Endothelial cell of umbilical vein (primary cell): ENCODE measurements around the gene ZSWIM7. TPM values are rescaled to one million over a fixed set of nuclear protein-coding genes. Genes with fewer than 3 reads are reported as not detected.

ENCODE experiments used
- BruUV-seq: library from RNA; stranded (reverse); fragments of 400-500 nt; replicated peaks from 2 replicates; lab custom pipeline; 2021; lab: Mats Ljungman, UMichigan
- CTCF ChIA-PET: fragments of 300-600, 350-600 bp; sonication (Branson Sonifier 250); formaldehyde crosslinking; loops from one replicate; lab custom pipeline; 2021; ENCODE audit warnings: antibody characterized with exemption, inconsistent platforms; lab: Charles Lee
- POLR2A ChIA-PET: fragments of 300-600, 350-600 bp; sonication (Branson Sonifier 250); formaldehyde crosslinking; loops from one replicate; lab custom pipeline; 2021; ENCODE audit warnings: antibody characterized with exemption, inconsistent platforms; lab: Charles Lee
- DNase-seq: peaks from one replicate; pipeline ENCODE4 v3.0.0-alpha.2; 2011; ENCODE audit warnings: low read depth, low spot score
- FAIRE-seq: peaks from 2 replicates; lab custom pipeline; 2011; peaks lifted over from hg19 to GRCh38; lab: Jason Lieb, UNC
- H2AFZ ChIP-seq: 2 replicates; pipeline ENCODE4 v1.6.0; 2012; ENCODE audit warnings: low read depth, low read length, control low read depth, inconsistent platforms
- H3K27ac ChIP-seq: 2 replicates; pipeline ENCODE4 v1.5.1; 2011; ENCODE audit warnings: low read depth, mild to moderate bottlenecking, control low read depth, low read length, moderate library complexity; ENCODE audit not compliant: insufficient read depth
- H3K27me3 ChIP-seq, 2 experiments: 2 replicates each; pipeline versions ENCODE4 v1.6.0 to v1.6.1; 2011; ENCODE audit warnings: low read length in 2 of 2, mixed read lengths in 1 of 2; ENCODE audit not compliant: control insufficient read depth in 2 of 2, insufficient read depth in 2 of 2
- H3K36me3 ChIP-seq, 2 experiments: 2 replicates in 1 of 2; 3 replicates in 1 of 2; pipeline ENCODE4 v1.5.1; 2011; ENCODE audit warnings: low read length in 2 of 2, mild to moderate bottlenecking in 1 of 2, moderate library complexity in 1 of 2; ENCODE audit not compliant: control insufficient read depth in 2 of 2, insufficient read depth in 2 of 2; ENCODE audit errors: extremely low read depth in 1 of 2
- H3K4me1 ChIP-seq: 3 replicates; pipeline ENCODE4 v1.5.1; 2011; ENCODE audit warnings: mild to moderate bottlenecking, low read length; ENCODE audit not compliant: control insufficient read depth, insufficient read depth; ENCODE audit errors: extremely low read depth
- H3K4me2 ChIP-seq: 2 replicates; pipeline ENCODE4 v1.6.1; 2011; ENCODE audit warnings: low read length, control low read depth, mixed read lengths; ENCODE audit not compliant: insufficient read depth
- H3K4me3 ChIP-seq, 3 experiments: fragments of 200-600 bp in 1 of 3; sonication (generic), shearing (Covaris generic) in 1 of 3; replicated peaks in 1 of 3; 2 replicates each; pipeline ENCODE4 v1.5.1; 2011 to 2016; ENCODE audit warnings: control low read depth in 3 of 3, low read length in 3 of 3, mild to moderate bottlenecking in 2 of 3, inconsistent platforms in 1 of 3, low read depth in 1 of 3, moderate library complexity in 1 of 3; ENCODE audit not compliant: insufficient read depth in 1 of 3
- H3K79me2 ChIP-seq: 2 replicates; pipeline ENCODE4 v1.6.0; 2012; ENCODE audit warnings: low read length, inconsistent platforms; ENCODE audit not compliant: control insufficient read depth, insufficient read depth
- H3K9ac ChIP-seq: replicated peaks from 2 replicates; pipeline ENCODE3; 2011; ENCODE audit warnings: low read length, control low read depth; ENCODE audit not compliant: insufficient read depth; ENCODE audit errors: extremely low read depth
- H3K9me1 ChIP-seq: replicated peaks from 3 replicates; pipeline ENCODE4 v1.6.0; 2011; ENCODE audit warnings: mild to moderate bottlenecking, low read length; ENCODE audit not compliant: control insufficient read depth, insufficient read depth; ENCODE audit errors: extremely low read depth
- H3K9me3 ChIP-seq: replicated peaks from 2 replicates; pipeline ENCODE4 v1.5.1; 2012; ENCODE audit warnings: low read length, inconsistent platforms; ENCODE audit not compliant: control insufficient read depth, insufficient read depth
- H4K20me1 ChIP-seq: replicated peaks from 2 replicates; pipeline ENCODE3; 2011; ENCODE audit warnings: mild to moderate bottlenecking, low read length; ENCODE audit not compliant: control insufficient read depth, insufficient read depth; ENCODE audit errors: extremely low read depth
- CTCF ChIP-seq, 2 donors: IDR thresholded peaks; 1 replicate in 1 of 2; 2 replicates in 1 of 2; pipeline ENCODE4 v1.5.1; 2011; ENCODE audit warnings: low read length in 2 of 2, mild to moderate bottlenecking in 2 of 2, moderate library complexity in 2 of 2, control low read depth in 1 of 2, inconsistent platforms in 1 of 2, low read depth in 1 of 2; ENCODE audit not compliant: insufficient read depth in 1 of 2; ENCODE audit errors: extremely low read depth in 1 of 2
- EZH2 ChIP-seq: IDR thresholded peaks from 2 replicates; pipeline ENCODE4 v1.6.1; 2012; ENCODE audit warnings: borderline replicate concordance, low read depth, mild to moderate bottlenecking, moderate library complexity, low read length, inconsistent platforms; ENCODE audit not compliant: severe bottlenecking
- FOS ChIP-seq: IDR thresholded peaks from 2 replicates; pipeline ENCODE4 v1.6.1; 2011; ENCODE audit warnings: mild to moderate bottlenecking, low read length, moderate library complexity, borderline replicate concordance; ENCODE audit not compliant: insufficient read depth
- GATA2 ChIP-seq: IDR thresholded peaks from 2 replicates; pipeline ENCODE4 v1.7.0; 2011; ENCODE audit warnings: low read depth, mild to moderate bottlenecking, moderate library complexity, mixed read lengths, low read length; ENCODE audit not compliant: insufficient read length, insufficient read depth
- JUN ChIP-seq: IDR thresholded peaks from 2 replicates; pipeline ENCODE4 v1.6.1; 2011; ENCODE audit warnings: borderline replicate concordance, low read depth; ENCODE audit not compliant: insufficient read length, insufficient read depth
- MYC ChIP-seq: IDR thresholded peaks from one replicate; pipeline ENCODE4 v1.6.1; 2011; ENCODE audit warnings: mild to moderate bottlenecking, low read depth, low read length
- POLR2A ChIP-seq: IDR thresholded peaks from 2 replicates; pipeline ENCODE4 v1.6.1; 2012; ENCODE audit warnings: low read depth, mild to moderate bottlenecking, control low read depth, low read length
- POLR2AphosphoS5 ChIP-seq: IDR thresholded peaks from 2 replicates; pipeline ENCODE4 v1.6.1; 2012; ENCODE audit warnings: low read depth, mild to moderate bottlenecking, control low read depth, low read length, moderate library complexity; ENCODE audit not compliant: insufficient read depth
- dilution Hi-C: fragments of 300-500 bp; cut with MboI; formaldehyde crosslinking; loops from one replicate; pipeline ENCODE4 v1.15.0; 2019; ENCODE audit warnings: low sequenced_read_pairs; ENCODE audit not compliant: extremely low pct_ligation_motif_present
- intact Hi-C: fragments of 100-400 bp; cut with micrococcal nuclease; formaldehyde crosslinking; loops from one replicate; pipeline ENCODE4 v1.10.0; 2022
- polyA plus RNA-seq, 4 experiments: library from polyadenylated mRNA; depleted of rRNA in 3 of 4; stranded (reverse) in 3 of 4; unstranded in 1 of 4; fragments of >200 nt; gene quantifications; 2 replicates each; pipeline versions ENCODE4 v1.2.1 to v1.2.3, GENCODE V29; 2011 to 2012; ENCODE audit warnings: missing spikeins in 1 of 4
- total RNA-seq: library from RNA; stranded (reverse); gene quantifications from 2 replicates; pipeline ENCODE4 v1.2.3, GENCODE V29; 2021
- TF ChIP-seq, protein P1 (sequence below): IDR thresholded peaks from 2 replicates; pipeline ENCODE4 v1.6.1; 2011; ENCODE audit not compliant: insufficient read depth, insufficient read length

The ZSWIM7 gene
- total and polyA plus RNA-seq, 2 donors (not counting 3 experiments of a cell fraction or from before 2014, with no cell fraction given) = 18.0 to 33.8 TPM

DNA sequence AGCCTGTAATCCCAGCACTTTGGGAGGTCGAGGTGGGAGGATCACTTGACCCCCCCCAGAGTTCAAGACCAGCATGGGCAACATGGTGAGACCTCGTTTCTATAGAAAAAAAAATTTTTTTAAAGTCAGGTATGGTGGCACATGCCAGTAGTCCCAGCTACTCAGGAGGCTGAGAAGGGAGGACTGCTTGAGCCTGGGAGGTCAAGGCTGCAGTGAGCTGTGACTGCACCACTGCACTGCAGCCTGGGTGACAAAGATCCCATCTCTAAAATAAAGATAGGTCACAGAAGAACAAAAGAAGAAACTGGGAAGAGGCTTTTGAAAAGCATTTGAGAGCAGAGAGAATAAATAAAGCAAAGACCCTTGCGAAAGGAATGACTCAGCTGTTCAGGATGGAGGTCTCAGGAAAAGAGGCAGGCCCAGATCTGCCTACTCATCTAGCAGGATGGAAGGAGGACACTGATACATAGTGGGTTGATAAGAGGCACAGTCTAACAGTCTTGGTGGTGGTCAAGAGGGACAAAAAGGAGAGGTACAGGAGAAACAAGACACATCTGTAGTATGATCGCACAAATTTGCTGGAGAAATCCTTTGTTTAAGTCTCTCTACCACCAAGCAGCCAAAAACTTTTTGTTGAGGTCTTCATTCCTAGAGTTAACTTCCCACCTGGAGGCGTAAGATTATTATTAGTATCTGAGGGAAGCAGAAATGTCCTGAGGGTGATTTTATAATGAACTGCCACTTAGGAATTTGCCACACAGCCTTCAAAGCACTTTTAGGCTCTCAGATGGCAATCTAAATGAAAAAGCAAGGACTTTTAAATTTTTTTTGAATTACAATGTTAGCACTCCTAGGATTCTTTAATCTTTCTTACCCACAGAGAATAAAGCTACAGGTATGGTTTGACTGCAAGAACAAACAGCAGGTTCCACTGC lies 17.6 kb downstream of the ZSWIM7 start:
- POLR2A ChIA-PET = no interaction called here
- no peak overlapping the region for H3K9ac ChIP-seq
- CTCF ChIA-PET = interaction anchor here (1.0 to 2.5 kb wide), 4 partner anchors 12 to 37 kb away, joined by 3 to 9 read pairs (median 4); partner anchors contain the start of genes ADORA2B and ZSWIM7
- H3K4me1 ChIP-seq = peaks cover 22% of the 10 kb centered on the region
- intact Hi-C loops = no loop called here
- peak overlapping the region; percentile 28 for H2AFZ ChIP-seq
- H3K9me3 ChIP-seq = no peaks in the 10 kb centered on the region
- H3K27ac ChIP-seq = peak overlapping the region; percentile 57
- no peaks in the 10 kb centered on the region for H3K9me1 ChIP-seq
- H4K20me1 ChIP-seq = no peaks in the 10 kb centered on the region
- H3K36me3 ChIP-seq = peaks cover 5 to 9% of the 10 kb centered on the region in 2 experiments
- DNase-seq (peak; percentile 33), FAIRE-seq (peak; percentile 64)
- H3K4me2 ChIP-seq = peak overlapping the region; percentile 8
- peak; percentile 46 for TF ChIP-seq GATA2
- TF ChIP-seq FOS = no peak
- no peak overlapping the region for H3K4me3 ChIP-seq
- BruUV-seq = no TSS peak
- no peaks in the 10 kb centered on the region for H3K27me3 ChIP-seq
- dilution Hi-C loops = no loop called here
- H3K79me2 ChIP-seq = no peaks in the 10 kb centered on the region

GRCh38 chr17:15981208-15981607 lies 18.3 kb downstream of the ZSWIM7 start:
- no peak for DNase-seq

More at GRCh38 chr17:15981208-15981607, 18.3 kb downstream of the ZSWIM7 start:
- Histone ChIP-seq H3K4me2 (no peak overlapping the region), H3K4me1 (peaks cover 22% of the 10 kb centered on the region), H3K9ac (no peak overlapping the region), H3K27ac (peak overlapping the region; percentile 57), H3K36me3 (peaks cover 6 to 10% of the 10 kb centered on the region in 2 experiments), H3K9me3 (no peaks in the 10 kb centered on the region), H3K9me1 (no peaks in the 10 kb centered on the region), H2AFZ (no peak overlapping the region), H3K4me3 (no peak overlapping the region), H3K79me2 (no peaks in the 10 kb centered on the region), H3K27me3 (no peaks in the 10 kb centered on the region), H4K20me1 (no peaks in the 10 kb centered on the region)
- ChIA-PET CTCF (interaction anchor here (1.0 to 2.5 kb wide), 3 partner anchors 15 to 36 kb away, joined by 3 to 9 read pairs (median 5); partner anchors contain the start of genes ADORA2B and ZSWIM7), POLR2A (no interaction called here)
- no peak for FAIRE-seq
- no peak for TF ChIP-seq FOS
- no peak for TF ChIP-seq MYC
- TF ChIP-seq EZH2 = no peak
- no peak for TF ChIP-seq POLR2A
- TF ChIP-seq, protein P1, sequence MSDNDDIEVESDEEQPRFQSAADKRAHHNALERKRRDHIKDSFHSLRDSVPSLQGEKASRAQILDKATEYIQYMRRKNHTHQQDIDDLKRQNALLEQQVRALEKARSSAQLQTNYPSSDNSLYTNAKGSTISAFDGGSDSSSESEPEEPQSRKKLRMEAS = no peak
- no peak for TF ChIP-seq POLR2AphosphoS5
- no peak for TF ChIP-seq CTCF (IDR thresholded peaks at IDR 0.05; ENCODE audit: extremely low read depth in 1 of 2, insufficient read depth in 1 of 2, low read depth in 1 of 2, low read length in 2 of 2)
- TF ChIP-seq JUN = no peak
- TF ChIP-seq GATA2 = no peak
- no TSS peak for BruUV-seq
- dilution Hi-C loops = no loop called here
- intact Hi-C loops = no loop called here
